GM13977 (cell line): ENCODE measurements around the gene RPN2.

Source experiments
- DNase-seq: peaks from one replicate; pipeline ENCODE4 v3.0.0; 2012; ENCODE audit warnings: low spot score
- CTCF ChIP-seq: IDR thresholded peaks from 2 replicates; pipeline ENCODE4 v1.5.1; 2012; ENCODE audit warnings: mild to moderate bottlenecking, control low read depth; ENCODE audit not compliant: insufficient read depth; ENCODE audit errors: extremely low read depth, missing control alignments
- in situ Hi-C: fragments of 300-500 bp; cut with MboI; formaldehyde crosslinking; loops from one replicate; pipeline ENCODE4 v1.12.0; 2022; ENCODE audit warnings: low sequenced_read_pairs, low pct_unique_long_range_greater_than_20kb, mixed read lengths, inconsistent platforms; ENCODE audit not compliant: unreplicated experiment

RPN2 gene

GRCh38 chr20:37249304-37249703, 70.2 kb downstream of the RPN2 start:
- no peak for DNase-seq
- TF ChIP-seq CTCF = no peak
- in situ Hi-C loops = no loop called here

GRCh38 chr20:37251825-37252477, 72.8 kb downstream of the RPN2 start:
- DNase-seq = no peak
- TF ChIP-seq CTCF = no peak
- in situ Hi-C loops = no loop called here

- in situ Hi-C loops = no loop called here
- TF ChIP-seq CTCF = no peak
- DNase-seq = no peak
Observed at GRCh38 chr20:37253087-37253486, 74.0 kb downstream of the RPN2 start.

- in situ Hi-C loops = no loop called here
- no peak for DNase-seq
- no peak for TF ChIP-seq CTCF
Observed at GRCh38 chr20:37254114-37254878, 75.2 kb downstream of the RPN2 start.

GRCh38 chr20:37256286-37256685, 77.2 kb downstream of the RPN2 start:
- TF ChIP-seq CTCF = no peak
- in situ Hi-C loops = no loop called here
- DNase-seq = no peak

- in situ Hi-C loops = no loop called here
- DNase-seq = no peak
- TF ChIP-seq CTCF = no peak
Observed at GRCh38 chr20:37257530-37257929, 78.4 kb downstream of the RPN2 start.

- DNase-seq = no peak
- in situ Hi-C loops = no loop called here
- TF ChIP-seq CTCF = no peak
Observed at GRCh38 chr20:37257988-37258387, 78.9 kb downstream of the RPN2 start.
